Esophagus squamous epithelium (tissue), 4 donors: ENCODE data around the gene DBN1.

Source experiments
- POLR2A ChIP-seq, 4 donors: fragments of 450-650 bp; IDR thresholded peaks; one replicate each; pipeline ENCODE4 v1.6.1; 2017; ENCODE audit warnings: antibody characterized with exemption in 4 of 4, mild to moderate bottlenecking in 4 of 4, moderate library complexity in 3 of 4
- TF ChIP-seq, protein P1 (sequence below), 6 experiments: fragments of 450-650 bp in 4 of 6; fragments of 200-600 bp in 2 of 6; sonication (generic) in 2 of 6; IDR thresholded peaks; one replicate each; pipeline ENCODE4 v1.5.1; 2016 to 2019; ENCODE audit warnings: antibody characterized with exemption in 6 of 6, mild to moderate bottlenecking in 4 of 6, moderate library complexity in 4 of 6

DNA sequence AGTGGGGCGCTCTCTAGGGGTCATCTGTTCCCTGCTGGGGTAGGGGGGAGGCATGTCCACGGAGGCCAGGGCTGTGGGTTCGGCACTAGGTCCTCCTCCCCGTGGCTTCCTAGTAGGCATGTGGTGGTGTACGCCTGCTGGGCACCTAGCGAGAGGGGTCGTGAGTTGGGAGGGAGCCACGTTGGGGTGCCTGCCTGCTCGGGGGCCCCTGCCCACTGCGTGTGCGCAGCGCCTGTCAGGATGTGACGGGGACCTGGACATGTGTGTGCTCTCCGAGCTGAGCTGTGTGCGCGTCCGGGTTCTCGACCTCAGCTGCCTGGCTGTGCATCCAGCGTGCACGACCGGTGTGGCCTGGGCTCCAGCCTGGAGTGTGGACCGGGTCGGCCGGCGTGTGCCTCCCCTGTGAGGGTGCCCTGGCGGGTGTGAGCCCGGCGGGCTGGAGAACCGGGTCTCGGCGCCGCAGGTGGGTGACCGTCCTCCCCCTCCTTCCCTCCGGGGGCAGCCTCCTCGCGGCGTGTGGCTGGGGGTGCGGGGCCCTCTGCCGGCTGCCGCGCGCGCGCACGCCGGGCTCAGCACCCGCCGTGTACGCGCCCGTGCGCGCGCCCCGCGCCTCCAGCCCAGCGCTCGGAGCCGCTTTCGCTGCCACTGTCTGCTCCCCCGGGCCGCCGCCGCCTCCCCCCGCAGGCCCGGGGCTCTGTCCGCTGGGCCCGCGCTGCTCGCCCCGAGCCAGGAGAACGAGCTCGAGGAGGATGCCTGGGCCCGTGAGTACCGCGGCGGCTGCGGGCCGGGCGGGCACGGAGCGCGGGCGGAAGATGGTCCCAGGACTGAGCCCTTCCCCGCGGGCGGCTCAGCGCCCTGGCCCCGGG, 27.0 kb downstream of the DBN1 start, which contains the start of gene PRR7:
- TF ChIP-seq, protein P1, sequence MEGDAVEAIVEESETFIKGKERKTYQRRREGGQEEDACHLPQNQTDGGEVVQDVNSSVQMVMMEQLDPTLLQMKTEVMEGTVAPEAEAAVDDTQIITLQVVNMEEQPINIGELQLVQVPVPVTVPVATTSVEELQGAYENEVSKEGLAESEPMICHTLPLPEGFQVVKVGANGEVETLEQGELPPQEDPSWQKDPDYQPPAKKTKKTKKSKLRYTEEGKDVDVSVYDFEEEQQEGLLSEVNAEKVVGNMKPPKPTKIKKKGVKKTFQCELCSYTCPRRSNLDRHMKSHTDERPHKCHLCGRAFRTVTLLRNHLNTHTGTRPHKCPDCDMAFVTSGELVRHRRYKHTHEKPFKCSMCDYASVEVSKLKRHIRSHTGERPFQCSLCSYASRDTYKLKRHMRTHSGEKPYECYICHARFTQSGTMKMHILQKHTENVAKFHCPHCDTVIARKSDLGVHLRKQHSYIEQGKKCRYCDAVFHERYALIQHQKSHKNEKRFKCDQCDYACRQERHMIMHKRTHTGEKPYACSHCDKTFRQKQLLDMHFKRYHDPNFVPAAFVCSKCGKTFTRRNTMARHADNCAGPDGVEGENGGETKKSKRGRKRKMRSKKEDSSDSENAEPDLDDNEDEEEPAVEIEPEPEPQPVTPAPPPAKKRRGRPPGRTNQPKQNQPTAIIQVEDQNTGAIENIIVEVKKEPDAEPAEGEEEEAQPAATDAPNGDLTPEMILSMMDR (IDR thresholded peaks at IDR 0.05) = peak in 3 of 6 experiments; percentile 8 to 37 (median 20)
- peak in 1 of 4 donors; percentile 27 for TF ChIP-seq POLR2A (IDR thresholded peaks at IDR 0.05)
